Skeletal muscle satellite cell (primary cell): Measurements from ENCODE around the gene HSD17B3.

Experiments
- H3K27me3 ChIP-seq: 2 replicates; pipeline ENCODE4 v1.7.0; 2013; ENCODE audit warnings: low read length; ENCODE audit not compliant: control insufficient read depth, insufficient read depth
- H3K36me3 ChIP-seq: 2 replicates; pipeline ENCODE4 v1.7.0; 2013; ENCODE audit warnings: mild to moderate bottlenecking, control low read depth, low read length; ENCODE audit not compliant: insufficient read depth
- H3K4me1 ChIP-seq: 2 replicates; pipeline ENCODE4 v1.7.0; 2013; ENCODE audit warnings: low read length; ENCODE audit not compliant: control insufficient read depth, insufficient read depth
- H3K4me2 ChIP-seq: 2 replicates; pipeline ENCODE4 v1.7.0; 2013; ENCODE audit warnings: mild to moderate bottlenecking, low read length
- H3K4me3 ChIP-seq: 2 replicates; pipeline ENCODE4 v1.7.0; 2013; ENCODE audit warnings: low read length
- H3K9ac ChIP-seq: 2 replicates; pipeline ENCODE4 v1.7.0; 2013; ENCODE audit warnings: mild to moderate bottlenecking, low read depth, low read length, moderate library complexity
- H3K9me3 ChIP-seq: replicated peaks from 2 replicates; pipeline ENCODE4 v1.7.0; 2013; ENCODE audit warnings: mild to moderate bottlenecking, control low read depth, low read length

HSD17B3 gene

DNA sequence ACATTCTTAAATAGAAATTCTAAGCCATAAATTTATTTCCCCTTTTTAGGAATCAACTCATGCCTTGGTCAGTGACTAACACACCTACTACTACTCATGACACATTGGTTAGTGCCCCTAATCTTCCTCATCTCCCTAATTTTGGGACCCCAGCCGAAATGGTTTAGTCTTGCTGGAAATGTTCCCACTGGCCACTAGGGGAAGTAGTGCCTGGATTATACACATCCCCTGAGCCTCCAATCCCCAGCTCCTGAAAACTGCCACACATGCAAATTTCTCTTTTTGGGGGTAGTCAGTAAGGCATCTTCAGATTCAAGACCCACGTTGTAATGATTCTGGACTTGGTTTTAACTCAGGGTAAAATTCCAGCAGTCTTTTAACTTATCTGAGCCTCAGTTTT is 79.8 kb downstream of the HSD17B3 start:
- Histone ChIP-seq H3K4me1 (peaks cover 4% of the 10 kb centered on the region), H3K9ac (no peak overlapping the region), H3K27me3 (peaks cover 18% of the 10 kb centered on the region), H3K4me3 (no peak overlapping the region), H3K4me2 (no peak overlapping the region), H3K9me3 (peaks cover 6% of the 10 kb centered on the region), H3K36me3 (no peaks in the 10 kb centered on the region)

DNA sequence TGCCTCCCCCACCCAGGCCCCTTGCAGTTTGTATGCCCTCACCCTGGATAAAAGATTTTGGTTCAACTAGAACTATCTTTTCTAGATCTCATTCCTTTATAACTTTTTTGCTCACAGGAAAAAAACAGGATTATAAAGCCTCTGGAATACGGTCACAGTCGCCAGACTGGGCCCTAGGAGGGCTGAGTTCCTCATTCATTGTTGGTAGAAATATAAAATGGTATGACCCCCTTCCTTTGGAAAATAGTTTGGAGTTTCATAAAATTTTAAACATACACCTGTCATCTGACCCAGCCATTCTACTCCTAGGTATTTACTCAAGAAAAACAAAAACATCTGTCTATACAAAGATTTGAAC is 82.1 kb downstream of the HSD17B3 start:
- H3K4me2 ChIP-seq, result no peak overlapping the region
- H3K9me3 ChIP-seq, result peaks cover 6% of the 10 kb centered on the region
- peaks cover 30% of the 10 kb centered on the region for H3K27me3 ChIP-seq
- H3K4me3 ChIP-seq, result no peak overlapping the region
- no peak overlapping the region for H3K9ac ChIP-seq
- H3K36me3 ChIP-seq, result no peaks in the 10 kb centered on the region
- peaks cover 4% of the 10 kb centered on the region for H3K4me1 ChIP-seq

DNA sequence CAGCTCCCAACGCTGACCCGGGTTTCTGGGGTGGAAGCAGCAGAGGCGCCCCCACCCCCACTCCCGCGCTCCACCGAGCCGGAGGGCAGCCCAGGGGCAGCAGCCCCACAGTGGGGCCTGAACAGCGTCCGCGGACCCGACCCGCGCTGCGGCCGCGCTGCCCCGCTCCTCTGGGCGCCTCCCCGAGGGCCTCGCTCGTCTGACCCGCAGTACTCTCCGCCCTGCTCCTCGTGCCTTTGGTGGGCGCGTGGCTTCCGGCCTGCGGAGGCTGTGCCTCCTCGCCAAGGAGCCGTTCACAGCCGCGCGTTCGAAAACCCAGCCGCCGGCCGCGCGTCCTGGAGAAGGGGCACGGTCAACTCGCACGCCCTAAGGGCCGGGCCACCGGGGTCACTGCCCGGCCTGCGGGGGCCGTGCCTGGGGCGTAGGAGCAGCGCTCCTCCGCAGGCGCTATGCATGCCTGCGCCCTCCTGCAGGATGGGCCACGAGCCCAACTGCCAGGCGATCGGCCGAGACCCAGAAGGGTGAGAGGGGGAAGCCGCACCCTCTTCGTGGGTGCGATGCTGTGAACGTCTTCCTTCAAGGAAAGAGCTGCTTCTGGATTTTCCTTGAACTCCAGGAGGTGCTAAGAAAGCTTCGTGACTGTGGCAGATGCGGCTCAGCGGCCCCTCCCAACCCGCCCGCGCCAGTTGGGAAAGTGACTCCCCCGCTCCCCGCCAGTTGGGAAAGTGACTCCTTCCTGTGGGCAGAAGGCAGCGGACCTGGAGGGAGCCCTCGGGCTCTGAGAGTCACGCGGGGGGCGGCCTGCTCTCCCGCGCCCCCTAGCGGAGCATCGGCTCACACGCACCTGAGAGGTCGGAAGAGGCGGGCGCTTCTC is 82.7 kb downstream of the HSD17B3 start:
- Histone ChIP-seq H3K27me3 (peaks cover 37% of the 10 kb centered on the region), H3K9me3 (peaks cover 2% of the 10 kb centered on the region), H3K4me3 (no peak overlapping the region), H3K4me2 (no peak overlapping the region), H3K4me1 (peaks cover 4% of the 10 kb centered on the region), H3K9ac (no peak overlapping the region), H3K36me3 (no peaks in the 10 kb centered on the region)

- peaks cover 4% of the 10 kb centered on the region for H3K4me1 ChIP-seq
- peaks cover 29% of the 10 kb centered on the region for H3K27me3 ChIP-seq
- peak overlapping the region; percentile 40 for H3K9ac ChIP-seq
- H3K4me3 ChIP-seq, result peak overlapping the region; percentile 62
- H3K4me2 ChIP-seq, result peak overlapping the region; percentile 88
- no peaks in the 10 kb centered on the region for H3K36me3 ChIP-seq
- H3K9me3 ChIP-seq, result no peaks in the 10 kb centered on the region
Observed at GRCh38 chr9:96217754-96218693, 84.0 kb downstream of the HSD17B3 start.

DNA sequence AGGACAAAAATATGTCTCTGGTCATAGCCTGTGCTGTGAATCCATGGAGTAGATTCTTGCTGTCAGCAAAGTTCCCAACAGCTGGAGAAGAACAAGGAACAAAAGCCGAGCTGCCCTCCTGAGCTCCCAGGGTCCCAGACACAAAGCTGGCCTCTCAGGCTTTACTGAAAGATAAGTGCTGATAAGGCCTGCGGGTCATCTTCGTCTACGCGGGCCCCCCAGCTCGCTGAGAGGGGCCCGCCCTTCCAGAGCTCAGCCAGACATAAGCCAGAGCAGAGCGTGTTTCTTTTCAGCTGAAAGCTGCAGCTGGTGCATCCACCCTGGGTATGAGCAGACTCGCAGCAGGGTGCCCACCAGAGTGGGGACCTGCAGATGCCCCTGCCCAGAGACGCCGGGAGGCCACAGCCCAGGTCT is 84.7 kb downstream of the HSD17B3 start:
- Histone ChIP-seq H3K4me1 (peaks cover 4% of the 10 kb centered on the region), H3K27me3 (peaks cover 24% of the 10 kb centered on the region), H3K9me3 (no peaks in the 10 kb centered on the region), H3K4me2 (no peak overlapping the region), H3K36me3 (no peaks in the 10 kb centered on the region), H3K4me3 (no peak overlapping the region), H3K9ac (no peak overlapping the region)

GRCh38 chr9:96216583-96216982 is 85.4 kb downstream of the HSD17B3 start:
- H3K27me3 ChIP-seq, result peaks cover 23% of the 10 kb centered on the region
- H3K4me2 ChIP-seq, result no peak overlapping the region

DNA sequence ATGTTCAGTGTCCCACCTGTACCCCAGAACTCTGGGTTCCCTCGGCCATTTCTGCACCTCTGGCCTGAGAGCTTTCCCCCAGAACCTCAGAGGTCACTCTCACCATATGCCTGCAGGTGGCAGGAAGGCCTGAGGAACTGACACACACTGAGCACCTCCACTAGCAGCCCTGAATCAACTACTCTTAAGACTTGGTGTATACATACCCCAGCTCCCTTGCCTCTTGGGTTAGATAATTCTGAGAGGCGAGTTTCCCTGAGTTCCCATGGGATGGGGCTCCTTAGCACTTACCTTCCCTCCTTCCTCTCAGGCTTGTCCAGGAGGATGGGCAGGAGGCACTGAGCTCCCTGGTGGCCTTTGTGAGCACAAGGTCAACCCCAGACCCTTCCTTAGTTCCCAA is 86.1 kb downstream of the HSD17B3 start:
- H3K27me3 ChIP-seq, result peaks cover 23% of the 10 kb centered on the region
- no peak overlapping the region for H3K4me2 ChIP-seq

More at GRCh38 chr9:96216583-96216982, 85.4 kb downstream of the HSD17B3 start:
- Histone ChIP-seq H3K4me1 (peaks cover 4% of the 10 kb centered on the region), H3K36me3 (no peaks in the 10 kb centered on the region), H3K9ac (no peak overlapping the region), H3K9me3 (no peaks in the 10 kb centered on the region), H3K4me3 (no peak overlapping the region)

GRCh38 chr9:96214635-96215034 is 87.3 kb downstream of the HSD17B3 start:
- H3K4me1 ChIP-seq, result peaks cover 8% of the 10 kb centered on the region
- H3K27me3 ChIP-seq, result peaks cover 23% of the 10 kb centered on the region
- H3K9me3 ChIP-seq, result no peaks in the 10 kb centered on the region
- no peak overlapping the region for H3K4me3 ChIP-seq
- H3K4me2 ChIP-seq, result no peak overlapping the region
- H3K36me3 ChIP-seq, result no peaks in the 10 kb centered on the region
- H3K9ac ChIP-seq, result no peak overlapping the region

More for the DNA sequence above, 86.1 kb downstream of the HSD17B3 start:
- Histone ChIP-seq H3K4me1 (peaks cover 4% of the 10 kb centered on the region), H3K9ac (no peak overlapping the region), H3K4me3 (no peak overlapping the region), H3K9me3 (no peaks in the 10 kb centered on the region), H3K36me3 (no peaks in the 10 kb centered on the region)

GRCh38 chr9:96209407-96210271 is 92.3 kb downstream of the HSD17B3 start:
- H3K9me3 ChIP-seq, result no peaks in the 10 kb centered on the region
- H3K4me3 ChIP-seq, result no peak overlapping the region
- H3K4me2 ChIP-seq, result no peak overlapping the region
- H3K27me3 ChIP-seq, result peaks cover 10% of the 10 kb centered on the region
- H3K9ac ChIP-seq, result no peak overlapping the region
- H3K4me1 ChIP-seq, result peaks cover 8% of the 10 kb centered on the region
- no peaks in the 10 kb centered on the region for H3K36me3 ChIP-seq

GRCh38 chr9:96206156-96206751 is 95.7 kb downstream of the HSD17B3 start:
- Histone ChIP-seq H3K4me1 (peaks cover 8% of the 10 kb centered on the region), H3K4me2 (no peak overlapping the region), H3K27me3 (peaks cover 30% of the 10 kb centered on the region)

More at GRCh38 chr9:96206156-96206751, 95.7 kb downstream of the HSD17B3 start:
- Histone ChIP-seq H3K4me3 (no peak overlapping the region), H3K9ac (no peak overlapping the region), H3K36me3 (no peaks in the 10 kb centered on the region), H3K9me3 (no peaks in the 10 kb centered on the region)
